BJ (cell line): ENCODE results near the gene CLASRP. TPM values are rescaled to one million over a fixed set of nuclear protein-coding genes. Genes with fewer than 3 reads are reported as not detected.
A peak's percentile ranks its signal among the peaks of the same experiment; 100 is the strongest.

Source experiments
- CTCF ChIA-PET: fragments of 350-600 bp; formaldehyde crosslinking; extraction: SDS; loops from one replicate; lab custom pipeline; 2021; ENCODE audit warnings: antibody characterized with exemption, inconsistent platforms; lab: Yijun Ruan, JAX
- POLR2A ChIA-PET: fragments of 300-600 bp; sonication (Branson Sonifier 250); formaldehyde crosslinking; extraction: SDS; loops from one replicate; lab custom pipeline; 2021; ENCODE audit warnings: antibody characterized with exemption; lab: Charles Lee
- DNase-seq: peaks from one replicate; pipeline ENCODE4 v3.0.0-alpha.2; 2011; ENCODE audit warnings: low read depth
- H3K27me3 ChIP-seq: 2 replicates; pipeline ENCODE4 v1.6.0; 2011; ENCODE audit warnings: low read length; ENCODE audit not compliant: control insufficient read depth, insufficient read depth
- H3K36me3 ChIP-seq: 2 replicates; pipeline ENCODE4 v1.5.1; 2011; ENCODE audit warnings: low read length; ENCODE audit not compliant: control insufficient read depth, insufficient read depth
- H3K4me3 ChIP-seq: 2 replicates; pipeline ENCODE4 v1.5.1; 2011; ENCODE audit warnings: low read depth, mild to moderate bottlenecking, control low read depth, low read length
- polyA plus RNA-seq: library from polyadenylated mRNA; depleted of rRNA; stranded (reverse); fragments of >200 nt; gene quantifications from 2 replicates; pipeline ENCODE4 v1.2.3, GENCODE V29; 2011
- TF ChIP-seq, protein P1 (sequence below): IDR thresholded peaks from 2 replicates; pipeline ENCODE4 v1.5.1; 2011; ENCODE audit warnings: low read depth, mild to moderate bottlenecking, control low read depth, inconsistent platforms, low read length, moderate library complexity; ENCODE audit not compliant: insufficient read depth

The CLASRP gene
- polyA plus RNA-seq, 1 experiment = 15.9 TPM

DNA sequence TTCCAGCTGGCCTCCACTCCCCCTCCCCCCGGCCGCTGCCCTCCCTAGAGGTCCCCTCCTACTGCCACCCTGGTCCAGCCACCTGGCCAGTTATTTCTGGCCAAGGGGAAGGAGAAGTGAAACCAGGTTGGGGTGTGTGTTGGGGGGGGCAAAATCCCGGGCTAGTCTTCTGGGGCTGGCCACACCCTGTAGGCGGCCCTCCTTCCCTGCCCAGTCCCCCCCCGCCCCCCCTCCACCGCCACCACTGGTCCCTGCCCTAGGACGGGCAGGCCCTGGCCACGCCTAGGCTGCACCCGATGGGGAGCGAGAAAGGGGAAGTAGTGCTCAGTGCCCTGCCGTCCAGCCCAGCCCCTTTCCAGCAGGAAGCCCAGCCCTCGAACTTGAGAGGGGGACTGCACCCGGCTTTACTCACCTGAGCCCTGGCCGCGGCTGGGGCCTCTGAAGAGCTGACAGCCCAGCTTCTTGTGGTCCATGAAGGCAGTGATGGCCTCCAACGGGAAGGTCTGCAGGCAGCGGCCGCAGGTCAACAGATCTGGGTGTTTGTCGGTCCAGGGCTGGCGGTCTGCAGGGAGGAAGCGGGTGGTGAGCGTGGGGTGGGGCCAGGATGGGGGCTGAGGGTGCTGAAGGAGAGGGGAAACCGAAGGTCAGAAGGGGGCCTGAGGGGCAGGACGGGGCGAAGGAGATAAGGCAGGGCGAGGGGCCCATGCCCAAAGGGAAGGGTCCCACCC, 36.6 kb downstream of the CLASRP start:
- POLR2A ChIA-PET = no interaction called here
- CTCF ChIA-PET = interaction anchor here (1.8 to 3.9 kb wide), 2 partner anchors 16 kb away, joined by 4 to 19 read pairs; no protein-coding TSS in a partner anchor
- Histone ChIP-seq H3K36me3 (peaks cover 5% of the 10 kb centered on the region; the same call in 1 of the 2 replicates), H3K27me3 (no peaks in the 10 kb centered on the region), H3K4me3 (peak overlapping the region; percentile 50)
- no peak for DNase-seq
- TF ChIP-seq, protein P1, sequence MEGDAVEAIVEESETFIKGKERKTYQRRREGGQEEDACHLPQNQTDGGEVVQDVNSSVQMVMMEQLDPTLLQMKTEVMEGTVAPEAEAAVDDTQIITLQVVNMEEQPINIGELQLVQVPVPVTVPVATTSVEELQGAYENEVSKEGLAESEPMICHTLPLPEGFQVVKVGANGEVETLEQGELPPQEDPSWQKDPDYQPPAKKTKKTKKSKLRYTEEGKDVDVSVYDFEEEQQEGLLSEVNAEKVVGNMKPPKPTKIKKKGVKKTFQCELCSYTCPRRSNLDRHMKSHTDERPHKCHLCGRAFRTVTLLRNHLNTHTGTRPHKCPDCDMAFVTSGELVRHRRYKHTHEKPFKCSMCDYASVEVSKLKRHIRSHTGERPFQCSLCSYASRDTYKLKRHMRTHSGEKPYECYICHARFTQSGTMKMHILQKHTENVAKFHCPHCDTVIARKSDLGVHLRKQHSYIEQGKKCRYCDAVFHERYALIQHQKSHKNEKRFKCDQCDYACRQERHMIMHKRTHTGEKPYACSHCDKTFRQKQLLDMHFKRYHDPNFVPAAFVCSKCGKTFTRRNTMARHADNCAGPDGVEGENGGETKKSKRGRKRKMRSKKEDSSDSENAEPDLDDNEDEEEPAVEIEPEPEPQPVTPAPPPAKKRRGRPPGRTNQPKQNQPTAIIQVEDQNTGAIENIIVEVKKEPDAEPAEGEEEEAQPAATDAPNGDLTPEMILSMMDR = no peak

DNA sequence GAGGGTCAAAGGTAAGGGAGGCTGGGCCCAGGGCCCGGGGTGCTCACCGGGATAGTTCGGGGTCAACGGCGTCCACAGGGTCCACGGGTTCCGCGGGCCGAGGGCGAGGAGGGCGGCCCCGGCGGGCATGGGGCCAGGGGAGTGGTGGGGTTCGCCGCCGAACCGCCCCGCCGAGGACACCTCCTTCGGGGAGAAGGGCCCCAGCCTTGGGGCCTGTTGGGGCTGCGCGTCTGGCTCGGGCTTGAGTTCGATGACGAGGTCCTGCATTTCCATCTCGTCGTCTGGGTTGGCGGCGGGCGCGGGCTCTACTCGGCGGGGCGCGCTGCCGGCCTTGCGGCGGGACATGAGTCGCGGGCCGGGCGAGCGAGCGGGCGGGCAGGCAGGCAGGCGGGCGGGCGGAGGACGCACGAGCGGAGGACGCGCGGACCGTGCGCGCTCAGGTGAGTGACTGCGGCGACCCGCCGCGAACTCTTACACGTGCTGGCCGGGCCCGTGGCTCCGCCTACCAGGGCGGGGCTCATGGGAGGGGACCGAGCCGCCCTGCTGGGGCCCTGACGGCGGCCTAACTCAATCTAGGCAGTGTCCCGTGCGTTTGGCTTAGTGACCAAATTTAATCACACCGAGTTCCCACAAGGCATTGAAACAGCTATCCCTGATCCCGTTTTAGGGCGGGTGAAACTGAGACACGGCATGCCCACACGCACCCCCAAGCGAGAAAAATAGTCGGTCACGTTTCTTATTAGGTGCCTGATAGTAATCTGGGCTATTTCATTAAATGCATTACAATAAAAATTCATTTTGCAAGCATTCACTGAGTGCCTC, 37.4 kb downstream of the CLASRP start, which contains the start of gene ZNF296:
Gene ZNF296, minus strand, starts transcription at position 450 of the 822 bp plus-strand sequence. Its CDS starts 105 bp downstream, at position 345.
- Histone ChIP-seq H3K4me3 (peak within 1 kb of the TSS; percentile 50), H3K36me3 (peaks cover 4% of the 10 kb centered on the region; the same call in 1 of the 2 replicates), H3K27me3 (no peaks in the 10 kb centered on the region)
- TF ChIP-seq, protein P1 = no peak
- ChIA-PET POLR2A (no interaction called here), CTCF (interaction anchor here (1.8 kb wide), 1 partner anchor 17 kb away, joined by 4 read pairs; no protein-coding TSS in a partner anchor)
- DNase-seq = no peak

DNA sequence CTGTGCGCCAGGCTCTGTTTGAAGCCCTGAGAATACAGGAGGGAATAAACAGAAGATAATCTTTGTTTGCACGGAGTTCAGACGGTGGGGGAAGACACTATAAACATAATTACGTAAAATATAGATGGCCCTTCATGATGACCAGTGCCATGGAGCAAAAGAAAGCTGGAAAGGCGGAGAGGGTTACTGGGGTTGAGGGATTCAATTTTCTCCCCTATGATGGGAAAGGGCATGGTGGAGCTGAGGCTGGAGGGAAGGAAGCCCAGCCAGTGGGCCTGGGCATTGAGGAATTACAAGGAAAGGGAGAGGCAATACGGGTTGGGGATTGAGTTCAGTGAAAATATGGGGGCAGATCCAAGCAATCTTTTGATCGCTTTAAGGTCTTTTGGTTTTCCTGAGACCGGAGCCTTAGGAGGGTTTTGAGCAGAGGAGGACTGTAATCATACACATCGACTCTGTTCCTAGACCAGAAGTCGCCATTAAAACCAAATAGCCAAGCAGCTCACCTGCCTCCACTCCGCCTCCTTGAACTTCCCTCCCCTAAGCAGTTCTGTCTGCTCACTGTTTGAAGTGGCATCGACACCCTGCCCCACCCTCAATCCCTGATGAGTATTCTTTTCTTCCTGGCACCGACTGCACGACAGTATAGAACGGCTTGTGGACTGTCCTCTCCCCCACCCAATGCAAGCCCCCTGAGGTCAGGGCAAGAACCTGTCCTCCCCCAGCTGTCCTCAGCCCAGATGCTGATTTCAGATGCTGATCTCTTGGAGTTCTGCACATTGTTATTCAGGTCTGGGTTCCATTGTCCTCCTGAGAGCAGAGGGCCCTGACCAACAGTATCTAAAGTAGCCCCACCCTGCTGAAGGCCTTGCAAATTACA, 38.2 kb downstream of the CLASRP start:
- ChIA-PET CTCF (interaction anchor here (1.8 kb wide), 1 partner anchor 18 kb away, joined by 4 read pairs; no protein-coding TSS in a partner anchor), POLR2A (no interaction called here)
- peaks cover 5% of the 10 kb centered on the region; the same call in 1 of the 2 replicates for H3K36me3 ChIP-seq
- H3K4me3 ChIP-seq = no peak overlapping the region; the same call in 1 of the 2 replicates
- TF ChIP-seq, protein P1 = no peak
- H3K27me3 ChIP-seq = no peaks in the 10 kb centered on the region
- DNase-seq = no peak

DNA sequence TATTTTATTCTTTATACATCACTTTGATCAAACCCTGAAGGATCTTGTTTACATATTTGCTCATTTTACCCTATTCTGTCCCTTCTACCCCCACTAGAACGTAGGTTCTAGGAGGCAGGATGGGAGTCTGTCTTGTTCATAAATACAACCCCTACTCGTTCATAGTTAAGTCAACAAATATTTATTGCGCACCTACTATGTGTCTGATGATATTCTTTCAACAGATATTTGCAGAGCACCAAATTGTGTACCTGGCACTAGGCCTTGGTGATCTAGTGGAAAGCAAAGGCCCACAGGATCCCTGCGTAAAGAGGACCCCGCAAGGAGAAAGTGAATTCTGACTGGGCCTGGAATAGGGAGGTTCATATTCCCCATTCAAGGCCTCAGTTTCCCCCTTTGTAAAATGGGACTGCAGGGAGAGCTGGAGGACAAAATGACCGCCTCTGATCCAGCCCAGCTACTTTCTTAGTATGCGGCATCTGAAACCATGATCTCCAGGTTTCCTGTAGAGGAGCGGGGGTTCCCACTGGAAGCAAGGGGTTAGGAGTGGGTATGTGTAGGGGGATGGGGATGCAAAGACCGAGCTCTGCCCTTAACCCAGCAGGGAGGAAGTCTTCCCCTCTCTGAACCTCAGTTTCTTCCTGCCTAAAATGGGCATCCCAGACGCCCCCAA, 39.7 kb downstream of the CLASRP start:
- Histone ChIP-seq H3K4me3 (peak overlapping the region; percentile 80), H3K27me3 (no peaks in the 10 kb centered on the region), H3K36me3 (peaks cover 4% of the 10 kb centered on the region; the same call in 1 of the 2 replicates)
- CTCF ChIA-PET = interaction anchor here (0.8 to 1.8 kb wide), 3 partner anchors 14 to 19 kb away, joined by 3 to 9 read pairs (median 7); partner anchors contain the start of gene PPP1R37
- DNase-seq = no peak
- TF ChIP-seq, protein P1 = no peak
- POLR2A ChIA-PET = no interaction called here
